Astrocyte of the cerebellum (primary cell): Measurements from ENCODE around the gene OR6Y1.

ENCODE experiments used
- DNase-seq: peaks from one replicate; pipeline ENCODE4 v3.0.0-alpha.2; 2011; ENCODE audit warnings: low read depth
- H3K4me3 ChIP-seq: 2 replicates; pipeline ENCODE4 v1.5.1; 2011; ENCODE audit warnings: mild to moderate bottlenecking, low read depth, low read length, moderate library complexity
- CTCF ChIP-seq: IDR thresholded peaks from 2 replicates; pipeline ENCODE4 v1.5.1; 2012; ENCODE audit warnings: low read length, low read depth, moderate library complexity, mild to moderate bottlenecking; ENCODE audit errors: missing control alignments
- in situ Hi-C: cut with HindIII; loops from 2 replicates; pipeline ENCODE4 v1.10.0; 2017; ENCODE audit warnings: low sequenced_read_pairs

Gene OR6Y1

GRCh38 chr1:158554352-158554751, at the start of gene OR6Y1:
Gene OR6Y1, minus strand, starts transcription at chr1:158554405. Its CDS starts 6,300 bp downstream, at chr1:158548105.
- in situ Hi-C loops: no loop called here
- no peak for TF ChIP-seq CTCF
- H3K4me3 ChIP-seq: no peak within 1 kb of the TSS
- no peak for DNase-seq

- no peak for TF ChIP-seq CTCF
- in situ Hi-C loops: no loop called here
- H3K4me3 ChIP-seq: no peak overlapping the region
- no peak for DNase-seq
Measured at GRCh38 chr1:158600735-158601134, 46.5 kb upstream of the OR6Y1 start.

GRCh38 chr1:158586942-158587341, 32.7 kb upstream of the OR6Y1 start:
- TF ChIP-seq CTCF: no peak
- DNase-seq: no peak
- no peak overlapping the region for H3K4me3 ChIP-seq
- in situ Hi-C loops: no loop called here

- no peak for DNase-seq
- in situ Hi-C loops: no loop called here
- no peak for TF ChIP-seq CTCF
- H3K4me3 ChIP-seq: no peak overlapping the region
Measured at GRCh38 chr1:158583962-158584361, 29.8 kb upstream of the OR6Y1 start.

GRCh38 chr1:158579733-158580132, 25.5 kb upstream of the OR6Y1 start, which contains the start of gene OR10X1:
Gene OR10X1, minus strand, starts transcription at chr1:158579899. Its CDS starts 0 bp downstream, at chr1:158579899.
- H3K4me3 ChIP-seq: no peak within 1 kb of the TSS
- in situ Hi-C loops: no loop called here
- no peak for TF ChIP-seq CTCF
- no peak for DNase-seq

GRCh38 chr1:158577561-158577960, 23.4 kb upstream of the OR6Y1 start:
- H3K4me3 ChIP-seq: no peak overlapping the region
- no peak for TF ChIP-seq CTCF
- no peak for DNase-seq
- in situ Hi-C loops: no loop called here

- no peak for TF ChIP-seq CTCF
Measured at GRCh38 chr1:158572226-158572625, 18.0 kb upstream of the OR6Y1 start.

More at GRCh38 chr1:158572226-158572625, 18.0 kb upstream of the OR6Y1 start:
- no peak for DNase-seq
- in situ Hi-C loops: no loop called here
- H3K4me3 ChIP-seq: no peak overlapping the region
